Keratinocyte (primary cell): ENCODE measurements around the gene CIDEB. TPM values are rescaled to one million over a fixed set of nuclear protein-coding genes. Genes with fewer than 3 reads are reported as not detected.

Experiments used
- DNase-seq: peaks from one replicate; pipeline ENCODE4 v3.0.0-alpha.2; 2011; ENCODE audit warnings: low read depth, missing footprints, low spot score
- FAIRE-seq: peaks from 2 replicates; lab custom pipeline; 2011; peaks lifted over from hg19 to GRCh38; lab: Jason Lieb, UNC
- H2AFZ ChIP-seq: 2 replicates; pipeline ENCODE4 v1.6.0; 2012; ENCODE audit warnings: low read length, control low read depth, inconsistent platforms; ENCODE audit not compliant: control insufficient read depth
- H3K27ac ChIP-seq: 2 replicates; pipeline ENCODE4 v1.5.1; 2011; ENCODE audit warnings: low read length; ENCODE audit not compliant: control insufficient read depth, insufficient read depth
- H3K27me3 ChIP-seq: 3 replicates; pipeline ENCODE4 v1.6.0; 2011; ENCODE audit warnings: low read length; ENCODE audit not compliant: control insufficient read depth, insufficient read depth; ENCODE audit errors: extremely low read depth
- H3K36me3 ChIP-seq, 2 experiments: 2 replicates in 1 of 2; 3 replicates in 1 of 2; pipeline ENCODE4 v1.5.1; 2011; ENCODE audit warnings: low read length in 2 of 2, mild to moderate bottlenecking in 1 of 2; ENCODE audit not compliant: control insufficient read depth in 2 of 2, insufficient read depth in 2 of 2; ENCODE audit errors: extremely low read depth in 1 of 2
- H3K4me1 ChIP-seq: 3 replicates; pipeline ENCODE4 v1.5.1; 2011; ENCODE audit warnings: low read length; ENCODE audit not compliant: control insufficient read depth, insufficient read depth; ENCODE audit errors: extremely low read depth
- H3K4me2 ChIP-seq: 3 replicates; pipeline ENCODE4 v1.6.0; 2011; ENCODE audit warnings: low read depth, low read length; ENCODE audit not compliant: control insufficient read depth, insufficient read depth; ENCODE audit errors: extremely low read depth
- H3K4me3 ChIP-seq, 3 experiments: fragments of 200-600 bp in 1 of 3; sonication (generic) in 1 of 3; 2 replicates in 2 of 3; 3 replicates in 1 of 3; pipeline ENCODE4 v1.5.1; 2011 to 2016; ENCODE audit warnings: low read length in 3 of 3, mild to moderate bottlenecking in 3 of 3, control low read depth in 2 of 3, inconsistent platforms in 1 of 3, low read depth in 1 of 3, mixed read lengths in 1 of 3, mixed run types in 1 of 3, moderate library complexity in 1 of 3; ENCODE audit not compliant: control insufficient read depth in 2 of 3, insufficient read depth in 2 of 3; ENCODE audit errors: extremely low read depth in 1 of 3
- H3K79me2 ChIP-seq: 2 replicates; pipeline ENCODE4 v1.6.0; 2012; ENCODE audit warnings: low read length; ENCODE audit not compliant: control insufficient read depth, insufficient read depth
- H3K9ac ChIP-seq: 3 replicates; pipeline ENCODE4 v1.6.0; 2011; ENCODE audit warnings: low read length; ENCODE audit not compliant: control insufficient read depth, insufficient read depth; ENCODE audit errors: extremely low read depth
- H3K9me1 ChIP-seq: 3 replicates; pipeline ENCODE4 v1.6.0; 2011; ENCODE audit warnings: low read length; ENCODE audit not compliant: control insufficient read depth, insufficient read depth; ENCODE audit errors: extremely low read depth
- H3K9me3 ChIP-seq: 2 replicates; pipeline ENCODE4 v1.5.1; 2012; ENCODE audit warnings: low read depth, low read length; ENCODE audit not compliant: control insufficient read depth
- H4K20me1 ChIP-seq: 3 replicates; pipeline ENCODE4 v1.6.0; 2011; ENCODE audit warnings: low read length; ENCODE audit not compliant: control insufficient read depth, insufficient read depth; ENCODE audit errors: extremely low read depth
- EZH2 ChIP-seq: IDR thresholded peaks from one replicate; pipeline ENCODE4 v1.6.1; 2012; ENCODE audit warnings: inconsistent platforms, mild to moderate bottlenecking, low read length, moderate library complexity
- dilution Hi-C: fragments of 300-500 bp; cut with MboI; formaldehyde crosslinking; loops from one replicate; pipeline ENCODE4 v1.7.0; 2020; ENCODE audit warnings: low sequenced_read_pairs; ENCODE audit not compliant: extremely low pct_ligation_motif_present
- polyA plus RNA-seq, 5 experiments: library from polyadenylated mRNA; depleted of rRNA in 3 of 5; stranded (reverse) in 3 of 5; stranded (forward) in 1 of 5; unstranded in 1 of 5; fragments of >200 nt; gene quantifications; 1 replicate in 1 of 5; 2 replicates in 3 of 5; 3 replicates in 1 of 5; pipeline versions ENCODE4 v1.2.1 to v1.2.3, GENCODE V29; 2011 to 2012; ENCODE audit warnings: missing spikeins in 2 of 5, low read depth in 1 of 5, low replicate concordance in 1 of 5
- TF ChIP-seq, protein P1 (sequence below), 3 experiments: IDR thresholded peaks in 1 of 3; conservative IDR thresholded peaks in 1 of 3; optimal IDR thresholded peaks in 1 of 3; 2 replicates in 2 of 3; 3 replicates in 1 of 3; pipeline versions ENCODE3 to v1.5.1; 2011; ENCODE audit warnings: low read length in 3 of 3, mild to moderate bottlenecking in 3 of 3, moderate library complexity in 2 of 3, control low read depth in 1 of 3, inconsistent platforms in 1 of 3; ENCODE audit not compliant: insufficient read depth in 2 of 3; ENCODE audit errors: extremely low read depth in 1 of 3

The CIDEB gene
- polyA plus RNA-seq, 1 donor (not counting 4 experiments of a cell fraction or from before 2014, with no cell fraction given) = 3.7 TPM

DNA sequence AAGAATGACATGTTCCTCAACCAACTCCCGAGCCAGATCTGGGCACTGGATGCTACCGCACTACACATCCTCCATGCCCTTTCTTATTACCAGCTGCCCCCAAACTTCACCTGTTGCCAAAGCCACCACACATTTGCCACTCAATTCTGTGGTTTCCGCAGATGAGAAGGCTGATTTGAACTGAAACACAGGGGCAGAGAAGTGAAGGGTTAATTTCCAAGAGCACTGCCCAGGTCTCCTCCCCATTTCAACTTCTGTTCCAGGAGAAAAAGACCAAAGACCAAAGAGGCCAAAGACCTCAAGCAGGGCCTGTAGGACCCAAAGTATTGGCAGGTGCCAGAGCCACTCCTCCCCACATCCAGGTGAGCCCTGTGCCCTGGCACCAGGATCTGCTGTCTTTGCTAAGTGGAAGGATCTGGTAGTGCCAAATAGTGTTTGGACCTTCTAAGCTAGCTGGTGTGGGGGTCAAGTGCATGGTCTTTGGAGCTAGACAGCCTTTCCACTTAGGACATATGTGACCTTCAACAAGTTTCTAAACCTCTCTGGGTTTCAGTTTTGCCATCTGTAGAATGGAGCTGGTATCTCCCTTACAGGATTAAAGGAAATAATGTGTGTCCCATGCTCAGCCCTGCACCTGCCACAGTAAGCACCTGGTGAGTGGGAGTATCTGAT is 16.2 kb downstream of the CIDEB start:
- peaks cover 6% of the 10 kb centered on the region for H3K4me1 ChIP-seq
- H3K79me2 ChIP-seq = peaks cover 7% of the 10 kb centered on the region
- TF ChIP-seq, protein P1, sequence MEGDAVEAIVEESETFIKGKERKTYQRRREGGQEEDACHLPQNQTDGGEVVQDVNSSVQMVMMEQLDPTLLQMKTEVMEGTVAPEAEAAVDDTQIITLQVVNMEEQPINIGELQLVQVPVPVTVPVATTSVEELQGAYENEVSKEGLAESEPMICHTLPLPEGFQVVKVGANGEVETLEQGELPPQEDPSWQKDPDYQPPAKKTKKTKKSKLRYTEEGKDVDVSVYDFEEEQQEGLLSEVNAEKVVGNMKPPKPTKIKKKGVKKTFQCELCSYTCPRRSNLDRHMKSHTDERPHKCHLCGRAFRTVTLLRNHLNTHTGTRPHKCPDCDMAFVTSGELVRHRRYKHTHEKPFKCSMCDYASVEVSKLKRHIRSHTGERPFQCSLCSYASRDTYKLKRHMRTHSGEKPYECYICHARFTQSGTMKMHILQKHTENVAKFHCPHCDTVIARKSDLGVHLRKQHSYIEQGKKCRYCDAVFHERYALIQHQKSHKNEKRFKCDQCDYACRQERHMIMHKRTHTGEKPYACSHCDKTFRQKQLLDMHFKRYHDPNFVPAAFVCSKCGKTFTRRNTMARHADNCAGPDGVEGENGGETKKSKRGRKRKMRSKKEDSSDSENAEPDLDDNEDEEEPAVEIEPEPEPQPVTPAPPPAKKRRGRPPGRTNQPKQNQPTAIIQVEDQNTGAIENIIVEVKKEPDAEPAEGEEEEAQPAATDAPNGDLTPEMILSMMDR (optimal IDR thresholded peaks at IDR 0.05 in 1 of 3, IDR thresholded peaks at IDR 0.05 in 1 of 3, conservative IDR thresholded peaks at IDR 0.05 in 1 of 3; ENCODE audit: extremely low read depth in 1 of 3, insufficient read depth in 2 of 3, low read length in 3 of 3) = no peak
- no peak for TF ChIP-seq EZH2
- H3K36me3 ChIP-seq = peaks cover 38 to 47% of the 10 kb centered on the region in 2 experiments
- no peaks in the 10 kb centered on the region for H4K20me1 ChIP-seq
- dilution Hi-C loops = no loop called here
- no peaks in the 10 kb centered on the region for H3K9me1 ChIP-seq
- H3K9ac ChIP-seq = no peak overlapping the region
- no peak overlapping the region for H3K4me3 ChIP-seq
- DNase-seq (no peak), FAIRE-seq (no peak)
- no peak overlapping the region for H2AFZ ChIP-seq
- no peaks in the 10 kb centered on the region for H3K9me3 ChIP-seq
- no peak overlapping the region for H3K4me2 ChIP-seq
- no peak overlapping the region for H3K27ac ChIP-seq
- H3K27me3 ChIP-seq = no peaks in the 10 kb centered on the region

DNA sequence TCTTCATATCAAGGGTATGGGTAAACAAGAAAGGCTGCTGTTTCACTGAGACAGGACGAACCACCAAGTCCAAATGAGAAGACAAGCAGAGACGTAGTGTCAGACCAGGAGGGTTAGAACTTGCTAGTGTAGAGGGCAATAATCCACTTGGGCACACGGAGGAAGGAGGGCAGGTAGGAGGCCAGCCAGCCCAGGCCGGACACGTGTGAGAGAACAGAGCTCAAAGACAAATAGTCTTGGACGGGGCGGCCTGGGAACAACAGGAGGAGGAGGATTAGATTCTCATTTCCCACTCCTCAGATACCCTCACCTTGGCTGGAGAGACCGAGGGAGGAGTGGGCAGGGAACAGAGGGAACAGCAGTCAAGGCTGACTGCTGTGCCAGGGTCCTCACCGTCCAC is 17.0 kb downstream of the CIDEB start:
- TF ChIP-seq EZH2 = no peak
- TF ChIP-seq, protein P1 (optimal IDR thresholded peaks at IDR 0.05 in 1 of 3, IDR thresholded peaks at IDR 0.05 in 1 of 3, conservative IDR thresholded peaks at IDR 0.05 in 1 of 3; ENCODE audit: extremely low read depth in 1 of 3, insufficient read depth in 2 of 3, low read length in 3 of 3) = no peak
- Histone ChIP-seq H3K79me2 (peaks cover 3% of the 10 kb centered on the region), H3K9me3 (no peaks in the 10 kb centered on the region), H3K4me1 (peaks cover 5% of the 10 kb centered on the region), H3K9ac (no peak overlapping the region), H3K27ac (no peak overlapping the region), H3K4me3 (no peak overlapping the region), H4K20me1 (no peaks in the 10 kb centered on the region), H3K27me3 (no peaks in the 10 kb centered on the region), H2AFZ (no peak overlapping the region), H3K4me2 (no peak overlapping the region), H3K36me3 (peaks cover 31 to 39% of the 10 kb centered on the region in 2 experiments), H3K9me1 (no peaks in the 10 kb centered on the region)
- DNase-seq = no peak
- dilution Hi-C loops = no loop called here
- FAIRE-seq = no peak
